ENCODE measurements around the gene APBB2. TPM values are rescaled to one million over a fixed set of nuclear protein-coding genes. Genes with fewer than 3 reads are reported as not detected.
"Not testable (repeated sequence)": the region's sequence is repeated elsewhere in the genome, so short reads cannot be mapped to it uniquely, and the experiment has no call there.

APBB2 gene
- total RNA-seq, 1 experiment from 2014 or later = 80.7 TPM

GRCh38 chr4:41154814-41155177 lies 59.5 kb downstream of the APBB2 start:
- H3K27ac Mint-ChIP-seq (ENCODE audit: unreplicated experiment) = no peak overlapping the region
- Histone ChIP-seq H3K9me3 (no peaks in the 10 kb centered on the region), H3K4me3 (ENCODE audit: low read depth, low read length) (no peak overlapping the region), H3K36me3 (ENCODE audit: control insufficient read depth, insufficient read depth, low read length) (peaks cover 1% of the 10 kb centered on the region), H3K27me3 (replicated peaks; ENCODE audit: control insufficient read depth, insufficient read depth, low read length) (no peaks in the 10 kb centered on the region), H3K4me1 (peaks cover 43% of the 10 kb centered on the region)
- H3K27me3 Mint-ChIP-seq (ENCODE audit: insufficient read depth, unreplicated experiment) = no peaks in the 10 kb centered on the region
- H3K4me1 Mint-ChIP-seq (ENCODE audit: low read depth, unreplicated experiment) = peaks cover 52% of the 10 kb centered on the region
- ChIA-PET CTCF (no interaction called here), POLR2A (no interaction called here)
- no peaks in the 10 kb centered on the region for H3K9me3 Mint-ChIP-seq (ENCODE audit: unreplicated experiment)
- BruUV-seq (replicated peaks) = no TSS peak
- intact Hi-C loops (cut with micrococcal nuclease; ENCODE audit: unreplicated experiment) = no loop called here
- no peak for DNase-seq
- H3K36me3 Mint-ChIP-seq (ENCODE audit: insufficient read depth, unreplicated experiment) = peaks cover 58% of the 10 kb centered on the region
- no peak for TF ChIP-seq CTCF (IDR thresholded peaks at IDR 0.05; ENCODE audit: insufficient read depth in 1 of 2, low read depth in 1 of 2, low read length in 1 of 2, severe bottlenecking in 1 of 2, unreplicated experiment in 1 of 2)
- H3K4me3 Mint-ChIP-seq (ENCODE audit: unreplicated experiment) = no peak overlapping the region

DNA sequence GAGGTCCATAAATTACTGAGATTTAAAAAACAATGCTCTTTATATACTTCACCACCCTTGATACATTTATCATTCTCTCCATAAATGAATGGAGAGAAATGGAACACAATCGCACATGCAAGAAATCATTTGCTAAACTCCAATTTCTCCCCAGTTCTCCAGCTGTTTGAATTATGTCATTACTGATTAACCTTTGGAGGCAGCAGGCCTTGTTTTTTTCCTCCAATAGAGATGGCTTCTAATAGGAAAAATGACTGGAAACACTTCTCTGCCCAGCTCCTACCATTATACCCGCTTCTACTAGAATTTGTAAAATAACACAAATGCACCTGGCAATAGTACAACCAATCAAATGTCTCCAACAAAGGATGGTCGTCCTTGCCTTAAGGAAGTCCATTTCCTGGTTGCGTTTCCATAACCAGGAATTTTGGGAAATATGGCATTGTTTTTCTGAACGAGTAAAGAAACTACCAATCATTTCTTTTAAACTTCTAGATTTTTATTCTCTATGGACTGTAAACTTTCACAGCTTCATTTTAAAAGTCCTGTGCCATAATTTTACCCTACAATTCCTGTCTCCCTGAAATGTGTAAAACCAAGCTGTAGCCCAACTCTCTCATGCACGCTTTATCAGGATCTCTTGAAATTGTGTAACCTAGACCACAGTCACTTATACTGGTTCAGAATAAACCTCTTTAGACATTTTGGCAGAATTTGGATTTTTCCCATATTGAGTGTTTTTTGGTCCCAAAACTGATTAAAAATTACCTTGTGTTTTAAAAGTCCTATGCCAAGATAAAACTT lies 60.1 kb downstream of the APBB2 start:
- Mint-ChIP-seq H3K4me3 (ENCODE audit: unreplicated experiment) (no peak overlapping the region), H3K4me1 (ENCODE audit: low read depth, unreplicated experiment) (peaks cover 50% of the 10 kb centered on the region), H3K9me3 (ENCODE audit: unreplicated experiment) (no peaks in the 10 kb centered on the region), H3K36me3 (ENCODE audit: insufficient read depth, unreplicated experiment) (peaks cover 57% of the 10 kb centered on the region), H3K27me3 (ENCODE audit: insufficient read depth, unreplicated experiment) (no peaks in the 10 kb centered on the region), H3K27ac (ENCODE audit: unreplicated experiment) (no peak overlapping the region)
- BruUV-seq (replicated peaks) = no TSS peak
- no peak for DNase-seq
- POLR2A ChIA-PET = no interaction called here
- H3K4me1 ChIP-seq = peaks cover 39% of the 10 kb centered on the region
- H3K4me3 ChIP-seq (ENCODE audit: low read depth, low read length) = no peak overlapping the region
- no peaks in the 10 kb centered on the region for H3K27me3 ChIP-seq (replicated peaks; ENCODE audit: control insufficient read depth, insufficient read depth, low read length)
- no peak for TF ChIP-seq CTCF (IDR thresholded peaks at IDR 0.05; ENCODE audit: insufficient read depth in 1 of 2, low read depth in 1 of 2, low read length in 1 of 2, severe bottlenecking in 1 of 2, unreplicated experiment in 1 of 2)
- H3K36me3 ChIP-seq (ENCODE audit: control insufficient read depth, insufficient read depth, low read length) = peaks cover 1% of the 10 kb centered on the region
- no peaks in the 10 kb centered on the region for H3K9me3 ChIP-seq
- intact Hi-C loops (cut with micrococcal nuclease; ENCODE audit: unreplicated experiment) = no loop called here
- CTCF ChIA-PET = no interaction called here

DNA sequence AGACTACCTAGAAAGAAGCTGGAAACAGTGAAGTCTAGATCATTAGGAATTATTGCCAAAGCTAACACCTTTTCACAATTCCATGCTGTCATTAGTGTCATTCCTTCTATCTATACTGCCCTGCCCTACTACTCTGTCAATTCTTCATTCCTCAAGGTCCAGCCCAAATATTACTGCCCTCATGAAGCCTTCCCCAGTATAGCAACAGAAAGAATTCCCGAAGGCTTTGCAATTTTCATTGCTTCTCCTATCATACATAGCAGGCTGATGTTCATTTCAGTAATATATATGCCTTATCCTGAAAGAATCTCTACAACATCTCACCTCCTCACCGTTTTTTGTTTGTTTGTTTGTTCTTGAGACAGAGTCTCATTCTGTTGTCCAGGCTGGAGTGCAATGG lies 63.9 kb downstream of the APBB2 start:
- peak overlapping the region; percentile 64 for H3K27ac Mint-ChIP-seq (ENCODE audit: unreplicated experiment)
- peaks cover 34% of the 10 kb centered on the region for H3K36me3 Mint-ChIP-seq (ENCODE audit: insufficient read depth, unreplicated experiment)
- H3K4me1 ChIP-seq = peaks cover 34% of the 10 kb centered on the region
- H3K4me1 Mint-ChIP-seq (ENCODE audit: low read depth, unreplicated experiment) = peaks cover 37% of the 10 kb centered on the region
- no peak overlapping the region for H3K4me3 ChIP-seq (ENCODE audit: low read depth, low read length)
- no peaks in the 10 kb centered on the region for H3K9me3 ChIP-seq
- no peak for TF ChIP-seq CTCF (IDR thresholded peaks at IDR 0.05; ENCODE audit: insufficient read depth in 1 of 2, low read depth in 1 of 2, low read length in 1 of 2, severe bottlenecking in 1 of 2, unreplicated experiment in 1 of 2)
- no peaks in the 10 kb centered on the region for H3K27me3 Mint-ChIP-seq (ENCODE audit: insufficient read depth, unreplicated experiment)
- ChIA-PET POLR2A (no interaction called here), CTCF (no interaction called here)
- no peaks in the 10 kb centered on the region for H3K36me3 ChIP-seq (ENCODE audit: control insufficient read depth, insufficient read depth, low read length)
- BruUV-seq (replicated peaks) = no TSS peak
- no peaks in the 10 kb centered on the region for H3K27me3 ChIP-seq (replicated peaks; ENCODE audit: control insufficient read depth, insufficient read depth, low read length)
- no peak overlapping the region for H3K4me3 Mint-ChIP-seq (ENCODE audit: unreplicated experiment)
- intact Hi-C loops (cut with micrococcal nuclease; ENCODE audit: unreplicated experiment) = no loop called here
- no peaks in the 10 kb centered on the region for H3K9me3 Mint-ChIP-seq (ENCODE audit: unreplicated experiment)
- DNase-seq = no peak

GRCh38 chr4:41149568-41149967 lies 64.8 kb downstream of the APBB2 start:
- Mint-ChIP-seq H3K4me1 (ENCODE audit: low read depth, unreplicated experiment) (peaks cover 38% of the 10 kb centered on the region), H3K36me3 (ENCODE audit: insufficient read depth, unreplicated experiment) (peaks cover 25% of the 10 kb centered on the region), H3K27ac (ENCODE audit: unreplicated experiment) (peak overlapping the region; percentile 72)
- intact Hi-C loops (cut with micrococcal nuclease; ENCODE audit: unreplicated experiment); H3K9me3 ChIP-seq; CTCF ChIA-PET; H3K27me3 ChIP-seq (replicated peaks; ENCODE audit: control insufficient read depth, insufficient read depth, low read length); DNase-seq; H3K4me3 Mint-ChIP-seq (ENCODE audit: unreplicated experiment); POLR2A ChIA-PET; H3K4me3 ChIP-seq (ENCODE audit: low read depth, low read length); H3K9me3 Mint-ChIP-seq (ENCODE audit: unreplicated experiment); BruUV-seq (replicated peaks); H3K27me3 Mint-ChIP-seq (ENCODE audit: insufficient read depth, unreplicated experiment); H3K36me3 ChIP-seq (ENCODE audit: control insufficient read depth, insufficient read depth, low read length): not testable (repeated sequence)
- peaks cover 39% of the 10 kb centered on the region for H3K4me1 ChIP-seq

All from Caco-2 (cell line).